Central memory CD8-positive, alpha-beta T cell (primary cell): Measurements from ENCODE around the gene AGXT.

Source experiments
- ATAC-seq: fragments of 150-1000 bp; cut with Tn5 transposase; replicated peaks from 2 replicates; pipeline ENCODE4 v1.10.0; 2022; ENCODE audit warnings: mild to moderate bottlenecking, moderate FRiP score, moderate number of reproducible peaks; ENCODE audit not compliant: poor library complexity, severe bottlenecking; ENCODE audit errors: extremely low read depth
- DNase-seq, 2 donors: peaks; one replicate each; pipeline ENCODE4 v3.0.0; 2021; ENCODE audit warnings: low spot score in 2 of 2
- H3K27ac Mint-ChIP-seq: one replicate; pipeline ENCODE4 v1.8.0; 2022; ENCODE audit warnings: low read depth, mild to moderate bottlenecking, moderate library complexity, mixed read lengths
- H3K27me3 Mint-ChIP-seq: one replicate; pipeline ENCODE4 v1.8.0; 2022; ENCODE audit warnings: mixed read lengths
- H3K36me3 Mint-ChIP-seq: one replicate; pipeline ENCODE4 v1.8.0; 2022; ENCODE audit warnings: mild to moderate bottlenecking, moderate library complexity, mixed read lengths; ENCODE audit not compliant: insufficient read depth
- H3K4me1 Mint-ChIP-seq: one replicate; pipeline ENCODE4 v1.8.0; 2022; ENCODE audit warnings: mixed read lengths
- H3K4me3 Mint-ChIP-seq: one replicate; pipeline ENCODE4 v1.8.0; 2022; ENCODE audit warnings: mild to moderate bottlenecking, moderate library complexity, mixed read lengths
- H3K9me3 Mint-ChIP-seq: one replicate; pipeline ENCODE4 v1.8.0; 2022; ENCODE audit warnings: mixed read lengths

Gene AGXT

DNA sequence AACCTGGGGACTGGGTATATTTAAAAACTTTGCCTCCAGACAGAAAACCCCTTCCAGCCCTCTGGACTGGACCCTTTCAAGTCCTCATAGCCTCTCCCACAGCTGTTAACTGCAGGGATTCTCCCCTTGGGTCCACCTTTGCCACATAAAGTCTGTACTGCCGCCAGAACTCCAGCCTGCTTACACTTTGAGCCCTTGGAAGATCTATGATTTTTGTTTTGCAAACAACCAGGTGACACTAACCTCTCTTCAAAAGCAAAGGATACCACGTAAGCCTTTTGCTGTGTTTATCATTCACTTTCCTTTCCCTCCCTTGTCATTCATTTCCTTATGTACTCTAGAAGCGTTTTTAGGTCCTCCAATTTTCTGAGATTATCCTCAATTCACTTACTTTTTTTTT lies 4.1 kb upstream of the AGXT start:
- Mint-ChIP-seq H3K4me3 (no peak overlapping the region), H3K27ac (no peak overlapping the region), H3K4me1 (no peaks in the 10 kb centered on the region), H3K9me3 (no peaks in the 10 kb centered on the region), H3K36me3 (no peaks in the 10 kb centered on the region), H3K27me3 (peaks cover 41% of the 10 kb centered on the region)
- ATAC-seq = no peak
- no peak for DNase-seq

DNA sequence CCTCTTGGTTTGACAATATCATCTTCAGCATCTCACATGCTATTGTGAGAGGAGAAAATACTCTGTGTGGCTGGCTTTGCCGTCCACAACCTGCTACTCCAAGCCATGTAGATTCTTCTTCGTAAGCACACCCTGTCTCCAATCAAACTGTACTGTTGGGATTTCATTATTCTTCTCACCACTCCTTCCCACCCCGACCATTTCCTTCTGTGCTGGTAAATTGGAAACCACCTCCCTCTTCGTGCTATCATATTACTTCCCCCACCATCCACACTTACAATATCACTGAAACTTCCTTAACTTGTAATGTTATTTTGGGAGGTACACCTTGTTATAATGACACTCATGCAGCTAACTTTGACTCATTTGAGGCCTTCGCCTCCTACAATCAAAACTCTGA lies 3.2 kb upstream of the AGXT start:
- Mint-ChIP-seq H3K27ac (no peak overlapping the region), H3K36me3 (no peaks in the 10 kb centered on the region), H3K9me3 (no peaks in the 10 kb centered on the region), H3K4me3 (no peak overlapping the region), H3K4me1 (no peaks in the 10 kb centered on the region), H3K27me3 (peaks cover 50% of the 10 kb centered on the region)
- DNase-seq = no peak
- ATAC-seq = no peak

DNA sequence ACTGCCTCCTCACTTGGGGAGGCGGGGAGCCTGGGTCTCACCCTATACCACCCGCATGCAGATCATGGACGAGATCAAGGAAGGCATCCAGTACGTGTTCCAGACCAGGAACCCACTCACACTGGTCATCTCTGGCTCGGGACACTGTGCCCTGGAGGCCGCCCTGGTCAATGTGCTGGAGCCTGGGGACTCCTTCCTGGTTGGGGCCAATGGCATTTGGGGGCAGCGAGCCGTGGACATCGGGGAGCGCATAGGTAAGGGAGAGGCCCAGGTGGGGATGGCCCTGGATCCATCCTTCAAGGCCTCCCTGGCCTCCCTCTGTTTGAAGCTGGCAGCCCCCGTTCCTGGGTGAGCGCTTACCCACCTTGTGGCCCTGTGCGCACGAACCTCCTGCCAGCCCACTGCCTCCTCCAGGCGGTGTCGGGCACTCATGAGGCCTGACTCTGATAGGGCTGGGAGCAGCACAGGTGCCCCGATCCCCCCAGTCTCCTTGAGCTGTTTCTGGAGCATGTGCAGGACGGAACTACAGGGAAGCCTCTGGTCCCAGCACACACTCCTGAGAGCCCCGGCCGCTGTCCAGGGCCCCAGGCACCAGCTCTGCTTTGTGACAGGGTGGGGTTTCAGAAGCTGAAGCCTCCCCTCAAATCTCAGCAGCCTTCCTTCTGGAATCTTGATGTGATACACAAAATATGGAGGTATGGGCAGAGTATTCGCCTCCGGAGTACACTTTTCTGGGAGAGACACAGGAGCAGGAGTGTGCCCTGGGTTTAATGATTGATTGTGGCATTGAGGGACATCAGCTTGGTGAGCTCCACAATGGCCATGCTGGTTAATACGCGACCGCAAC lies 708 bp downstream of the AGXT start:
- ATAC-seq (no peak), DNase-seq (no peak)
- no peak overlapping the region for H3K27ac Mint-ChIP-seq
- no peak overlapping the region for H3K4me3 Mint-ChIP-seq
- H3K4me1 Mint-ChIP-seq = no peaks in the 10 kb centered on the region
- H3K36me3 Mint-ChIP-seq = no peaks in the 10 kb centered on the region
- no peaks in the 10 kb centered on the region for H3K9me3 Mint-ChIP-seq
- peaks cover 43% of the 10 kb centered on the region for H3K27me3 Mint-ChIP-seq

DNA sequence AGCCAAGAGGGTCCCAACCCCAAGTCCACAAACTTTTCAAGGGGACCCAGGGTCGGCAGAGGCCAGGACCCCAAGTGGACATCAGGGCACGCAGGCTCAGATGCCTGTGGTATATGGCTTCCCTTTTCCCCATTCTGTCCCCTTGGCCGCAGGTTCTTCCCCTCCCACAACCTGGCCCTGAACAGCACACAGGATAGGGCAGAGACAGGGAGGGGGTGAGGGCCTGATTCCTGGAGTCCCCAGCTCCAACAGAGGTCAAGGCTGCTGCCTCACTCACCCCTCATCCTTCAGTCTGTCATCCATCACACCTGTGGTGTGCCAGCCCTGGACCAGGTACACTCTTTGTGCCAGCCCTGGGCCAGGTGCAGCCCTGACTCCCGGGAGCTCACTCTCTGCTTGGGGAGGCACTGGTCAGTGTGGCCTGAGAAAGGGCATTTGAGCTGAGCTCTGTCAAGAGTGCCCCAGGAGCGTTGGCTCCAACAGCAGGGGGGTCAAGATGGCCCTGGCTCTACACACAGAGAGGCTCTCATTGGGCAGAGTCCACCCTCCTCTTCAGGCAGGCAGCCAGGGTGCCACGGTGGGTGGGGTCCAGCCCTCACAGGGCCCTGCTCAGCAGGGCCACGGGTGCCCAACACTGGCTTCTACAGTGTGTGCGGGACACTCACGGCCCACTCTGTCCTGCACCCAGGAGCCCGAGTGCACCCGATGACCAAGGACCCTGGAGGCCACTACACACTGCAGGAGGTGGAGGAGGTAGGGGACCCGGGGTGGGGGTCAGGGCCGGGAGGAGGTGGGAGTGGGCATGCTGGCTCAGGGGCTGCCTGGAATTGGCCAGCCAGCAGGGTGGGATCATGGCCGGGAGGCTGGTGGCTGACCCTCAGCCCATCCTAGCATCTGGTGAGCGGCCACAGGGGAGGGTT lies 1.6 kb downstream of the AGXT start:
- no peaks in the 10 kb centered on the region for H3K36me3 Mint-ChIP-seq
- H3K27me3 Mint-ChIP-seq = peaks cover 43% of the 10 kb centered on the region
- H3K4me3 Mint-ChIP-seq = no peak overlapping the region
- no peaks in the 10 kb centered on the region for H3K4me1 Mint-ChIP-seq
- ATAC-seq (no peak), DNase-seq (no peak)
- H3K27ac Mint-ChIP-seq = no peak overlapping the region
- H3K9me3 Mint-ChIP-seq = no peaks in the 10 kb centered on the region

DNA sequence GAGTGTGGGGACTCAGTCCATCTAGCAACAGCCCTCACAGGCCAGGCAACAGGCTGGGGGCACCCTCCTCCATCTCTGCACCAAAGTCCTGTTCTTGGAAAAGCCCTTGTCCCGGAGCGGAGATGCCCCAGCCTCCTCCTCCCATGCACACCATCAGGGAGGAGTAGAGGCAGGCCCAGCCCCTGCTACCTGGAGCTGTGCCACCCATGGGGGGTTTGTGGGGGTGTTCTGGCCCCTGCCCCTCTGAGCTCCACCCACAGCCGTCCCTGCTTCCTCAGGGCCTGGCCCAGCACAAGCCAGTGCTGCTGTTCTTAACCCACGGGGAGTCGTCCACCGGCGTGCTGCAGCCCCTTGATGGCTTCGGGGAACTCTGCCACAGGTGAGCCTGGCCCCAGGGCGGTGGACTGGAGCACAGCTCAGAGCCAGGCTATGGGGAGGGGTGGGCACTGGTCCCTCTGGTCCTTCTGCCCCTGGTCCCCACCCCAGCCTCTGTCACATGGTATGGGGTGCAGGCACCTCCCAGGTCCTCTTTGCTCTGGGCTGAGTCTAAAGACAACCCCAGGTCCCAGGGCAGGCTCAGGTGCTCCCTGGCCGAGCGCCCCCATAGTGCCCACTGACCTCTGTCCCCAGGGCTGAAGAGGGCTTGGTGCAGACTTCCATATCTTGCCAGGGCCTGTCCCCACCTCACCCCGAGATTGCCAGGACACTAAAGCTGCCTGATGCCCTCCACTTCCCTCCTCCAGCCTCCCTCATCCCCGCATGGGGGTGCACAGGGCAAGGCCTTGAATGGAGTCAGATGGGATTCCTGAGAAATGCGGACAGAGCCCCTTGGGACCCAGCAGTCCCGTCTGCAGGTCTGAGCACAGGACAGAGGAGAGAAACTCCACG lies 2.7 kb downstream of the AGXT start:
- no peaks in the 10 kb centered on the region for H3K9me3 Mint-ChIP-seq
- peaks cover 36% of the 10 kb centered on the region for H3K27me3 Mint-ChIP-seq
- DNase-seq (no peak), ATAC-seq (no peak)
- no peak overlapping the region for H3K27ac Mint-ChIP-seq
- no peaks in the 10 kb centered on the region for H3K36me3 Mint-ChIP-seq
- H3K4me3 Mint-ChIP-seq = no peak overlapping the region
- no peaks in the 10 kb centered on the region for H3K4me1 Mint-ChIP-seq

DNA sequence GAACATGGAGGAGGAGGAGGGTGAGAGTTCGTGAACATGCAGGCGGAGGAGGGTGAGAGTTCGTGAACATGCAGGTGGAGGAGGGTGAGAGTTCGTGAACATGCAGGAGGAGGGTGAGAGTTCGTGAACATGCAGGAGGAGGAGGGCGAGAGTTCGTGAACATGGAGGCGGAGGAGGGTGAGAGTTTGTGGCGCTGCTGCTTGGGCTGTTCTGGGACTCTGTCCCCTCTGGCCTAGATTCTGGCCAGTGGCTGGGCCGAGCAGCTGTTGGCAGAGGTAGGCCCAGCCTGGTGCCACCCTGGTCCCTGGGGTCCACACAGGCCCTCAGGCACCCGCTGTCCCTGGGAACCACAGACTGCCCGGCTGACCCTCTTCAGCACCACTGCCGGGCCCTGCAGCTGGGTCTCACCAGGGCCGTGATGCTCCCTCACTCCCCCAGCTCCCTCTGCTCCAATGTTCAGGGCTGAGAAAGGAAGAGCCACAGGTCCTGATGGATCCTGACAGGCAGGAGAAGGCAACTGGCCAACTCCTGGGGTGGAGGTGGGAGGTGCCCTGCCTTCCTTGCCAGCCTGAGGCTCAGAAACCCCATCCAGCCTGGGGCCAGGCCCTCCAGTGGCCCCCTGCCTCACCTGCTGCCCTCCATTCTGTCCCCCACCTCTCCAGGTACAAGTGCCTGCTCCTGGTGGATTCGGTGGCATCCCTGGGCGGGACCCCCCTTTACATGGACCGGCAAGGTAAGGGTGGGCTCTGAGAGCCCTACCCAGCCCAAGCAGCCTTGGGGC lies 3.9 kb downstream of the AGXT start:
- DNase-seq (no peak), ATAC-seq (no peak)
- Mint-ChIP-seq H3K27ac (no peak overlapping the region), H3K4me1 (no peaks in the 10 kb centered on the region), H3K9me3 (no peaks in the 10 kb centered on the region), H3K27me3 (peaks cover 24% of the 10 kb centered on the region), H3K36me3 (no peaks in the 10 kb centered on the region), H3K4me3 (no peak overlapping the region)

DNA sequence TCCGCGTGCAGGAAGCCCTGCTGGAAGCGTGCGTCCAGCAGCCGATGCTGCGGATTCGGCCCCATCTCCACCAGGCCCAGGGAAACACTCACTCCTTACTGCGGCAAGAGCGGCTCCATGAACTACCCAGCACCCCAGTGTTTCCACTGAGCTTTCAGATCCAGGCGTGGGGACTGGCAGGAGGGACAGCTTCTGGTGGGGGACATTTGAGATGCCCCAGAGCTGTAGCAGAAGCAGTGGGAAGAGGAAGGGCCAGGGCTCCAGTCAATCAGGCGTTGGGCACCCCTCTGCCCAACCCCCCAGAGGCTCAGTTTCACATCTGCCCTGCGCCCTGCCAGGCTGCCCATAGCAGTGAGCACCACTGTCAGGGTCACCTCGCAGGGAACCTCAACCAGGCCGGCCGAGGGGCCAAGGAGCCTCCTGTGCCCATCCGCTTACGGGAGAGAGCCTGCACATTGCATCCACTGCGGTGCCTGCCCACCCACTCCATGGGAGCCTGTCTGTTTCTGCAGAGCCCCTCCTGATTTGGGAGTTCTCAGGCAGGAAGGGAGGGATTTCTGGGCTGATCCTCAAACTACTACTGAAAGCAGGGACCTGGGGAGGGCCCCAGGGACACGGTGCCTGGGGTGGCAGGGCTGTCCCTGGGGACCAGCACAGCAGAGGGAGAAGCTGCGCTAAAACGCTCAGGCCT lies 4.6 kb downstream of the AGXT start:
- Mint-ChIP-seq H3K9me3 (no peaks in the 10 kb centered on the region), H3K36me3 (no peaks in the 10 kb centered on the region), H3K4me1 (no peaks in the 10 kb centered on the region), H3K4me3 (no peak overlapping the region), H3K27me3 (peaks cover 16% of the 10 kb centered on the region), H3K27ac (no peak overlapping the region)
- DNase-seq (no peak), ATAC-seq (no peak)

DNA sequence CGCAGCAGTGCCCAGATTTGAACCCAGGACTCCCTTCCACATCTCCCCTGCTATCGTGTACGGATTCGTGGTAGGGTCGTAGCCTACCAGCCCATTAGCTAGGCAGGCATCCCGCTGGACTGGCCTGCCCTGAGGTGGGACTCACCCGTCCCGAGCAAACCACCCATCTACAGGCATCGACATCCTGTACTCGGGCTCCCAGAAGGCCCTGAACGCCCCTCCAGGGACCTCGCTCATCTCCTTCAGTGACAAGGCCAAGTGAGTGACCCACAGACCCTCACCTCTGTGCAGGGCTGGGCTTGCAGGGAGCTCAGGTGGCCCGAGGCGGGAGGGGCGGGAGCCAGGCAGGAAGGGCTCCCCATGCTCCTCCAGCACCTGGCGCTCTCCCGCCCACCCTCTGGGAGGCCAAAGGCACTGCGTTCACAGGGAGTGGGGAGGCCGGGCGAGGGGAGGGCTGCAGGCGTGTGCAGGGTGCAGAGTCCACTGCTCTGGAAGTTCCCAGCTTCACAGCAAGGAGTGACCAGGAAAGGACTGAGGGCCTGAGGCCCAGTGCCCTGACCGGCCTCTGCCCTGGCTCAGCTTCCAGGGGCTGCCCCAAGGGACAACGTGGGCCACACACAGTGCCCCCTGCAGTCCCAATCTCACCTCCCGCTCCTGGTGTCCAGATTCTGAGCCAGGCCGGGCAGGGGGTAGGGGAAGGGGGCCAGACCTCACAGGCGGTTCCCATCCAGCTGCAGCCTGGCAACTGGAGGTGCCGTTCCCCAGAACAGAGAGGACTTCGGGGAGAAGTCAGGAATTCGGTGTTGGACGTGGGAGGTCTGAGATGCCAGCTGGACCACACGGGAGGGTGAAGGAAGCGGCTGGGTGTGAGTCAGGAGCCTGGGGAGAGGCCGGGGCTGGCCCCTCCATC lies 5.4 kb downstream of the AGXT start:
- DNase-seq = no peak
- H3K4me3 Mint-ChIP-seq = no peak overlapping the region
- ATAC-seq = no peak
- no peak overlapping the region for H3K27ac Mint-ChIP-seq
- H3K9me3 Mint-ChIP-seq = no peaks in the 10 kb centered on the region
- no peaks in the 10 kb centered on the region for H3K4me1 Mint-ChIP-seq
- peaks cover 15% of the 10 kb centered on the region for H3K27me3 Mint-ChIP-seq
- H3K36me3 Mint-ChIP-seq = no peaks in the 10 kb centered on the region

DNA sequence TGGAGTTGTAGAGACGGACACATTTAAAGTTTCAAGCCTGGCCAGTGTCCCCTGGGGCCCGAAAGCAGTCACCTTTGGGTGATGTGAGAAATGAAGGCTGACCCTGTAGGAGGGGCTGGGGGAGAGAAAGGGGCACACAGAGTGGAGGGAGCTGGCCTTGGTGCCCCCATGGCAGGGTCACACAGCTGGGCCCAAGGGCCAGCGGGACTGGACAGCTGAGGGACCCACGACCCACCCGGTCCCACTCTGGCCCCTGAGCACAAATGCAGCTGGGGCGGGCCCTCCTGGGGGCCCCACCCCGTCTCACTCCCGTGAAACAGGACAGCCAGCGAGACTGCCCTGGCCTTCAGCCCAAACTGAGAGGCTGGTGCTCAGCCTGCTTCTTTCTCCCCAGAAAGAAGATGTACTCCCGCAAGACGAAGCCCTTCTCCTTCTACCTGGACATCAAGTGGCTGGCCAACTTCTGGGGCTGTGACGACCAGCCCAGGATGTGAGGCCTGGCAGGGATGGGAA lies 6.1 kb downstream of the AGXT start:
- H3K27ac Mint-ChIP-seq = no peak overlapping the region
- no peaks in the 10 kb centered on the region for H3K36me3 Mint-ChIP-seq
- H3K9me3 Mint-ChIP-seq = no peaks in the 10 kb centered on the region
- no peaks in the 10 kb centered on the region for H3K4me1 Mint-ChIP-seq
- ATAC-seq = no peak
- DNase-seq = no peak
- H3K27me3 Mint-ChIP-seq = peaks cover 8% of the 10 kb centered on the region
- no peak overlapping the region for H3K4me3 Mint-ChIP-seq

DNA sequence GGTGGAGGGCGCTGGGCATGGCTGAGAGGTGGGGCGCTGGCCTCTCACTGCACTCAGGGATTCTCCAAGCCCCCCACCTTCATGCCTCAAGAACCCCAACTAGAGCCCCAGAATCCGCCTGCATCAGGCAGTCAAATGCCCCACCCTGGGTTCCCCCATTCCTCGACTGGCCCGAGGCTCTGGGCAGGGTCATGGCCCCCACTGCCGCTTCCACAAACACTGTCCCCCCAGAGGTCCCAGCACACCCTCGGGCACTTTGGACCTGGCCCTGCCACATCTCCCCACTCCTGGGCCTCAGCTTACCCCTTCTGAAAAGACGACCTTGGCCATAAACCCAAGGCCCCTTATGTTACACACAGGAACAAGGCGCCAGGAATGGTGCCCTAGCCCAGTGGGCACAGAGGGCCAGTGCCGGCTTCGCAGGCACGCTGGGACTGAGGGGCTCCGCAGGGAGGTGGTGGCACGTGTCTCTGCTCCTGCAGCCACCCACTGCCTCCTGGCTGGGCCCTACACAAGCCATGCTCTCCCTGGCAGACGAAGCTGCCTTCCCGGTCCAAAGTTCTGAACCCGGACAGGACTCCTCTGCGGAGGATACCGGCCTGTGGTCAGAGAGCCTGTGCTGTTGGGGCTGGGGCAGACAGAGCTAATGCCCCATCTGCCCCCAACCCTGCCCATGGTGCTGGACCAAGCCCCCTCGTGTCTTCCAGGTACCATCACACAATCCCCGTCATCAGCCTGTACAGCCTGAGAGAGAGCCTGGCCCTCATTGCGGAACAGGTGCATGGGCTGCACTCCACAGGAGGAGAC lies 6.8 kb downstream of the AGXT start:
- no peaks in the 10 kb centered on the region for H3K9me3 Mint-ChIP-seq
- no peaks in the 10 kb centered on the region for H3K36me3 Mint-ChIP-seq
- H3K27ac Mint-ChIP-seq = no peak overlapping the region
- H3K4me3 Mint-ChIP-seq = no peak overlapping the region
- no peaks in the 10 kb centered on the region for H3K4me1 Mint-ChIP-seq
- DNase-seq (no peak), ATAC-seq (no peak)
- H3K27me3 Mint-ChIP-seq = peaks cover 1% of the 10 kb centered on the region
